Measurements from ENCODE around the gene CARS1. TPM values are rescaled to one million over a fixed set of nuclear protein-coding genes. Genes with fewer than 3 reads are reported as not detected.

The CARS1 gene
- total and polyA plus RNA-seq, 2 of the 8 experiments (the other 6 are each of a cell fraction or from before 2014, with no cell fraction given) = 44.1 to 100 TPM

- TF ChIP-seq ATF2 (IDR thresholded peaks at IDR 0.05; ENCODE audit: low read length) (no peak), RFX5 (IDR thresholded peaks at IDR 0.05; ENCODE audit: borderline replicate concordance, low read depth, low read length) (no peak), MAFK (IDR thresholded peaks at IDR 0.05; ENCODE audit: low read depth, low read length) (no peak), SUZ12 (IDR thresholded peaks at IDR 0.05; ENCODE audit: low read length) (no peak)
Measured at GRCh38 chr11:3077846-3078440, 20.7 kb upstream of the CARS1 start (continued).
